K562 (cell line): ENCODE data around the gene GPR22. TPM values are rescaled to one million over a fixed set of nuclear protein-coding genes. Genes with fewer than 3 reads are reported as not detected.

ENCODE experiments used
- polyA plus RNA-seq, 8 experiments: library from polyadenylated mRNA; depleted of rRNA in 4 of 8; stranded (reverse) in 5 of 8; unstranded in 3 of 8; fragments of >200 nt; fragmentation: Nextera tagmentation in 2 of 8; fragmentation: Illumina TruSeq in 1 of 8; extraction: Ambion mirVana in 2 of 8; extraction: Trizol in 1 of 8; gene quantifications; 2 replicates each; pipeline versions ENCODE4 v1.2.1 to v1.2.3, GENCODE V29; 2011 to 2014; ENCODE audit warnings: inconsistent platforms in 1 of 8, missing spikeins in 1 of 8
- small RNA-seq: library from RNA; depleted of rRNA; stranded (forward); fragments of <200 nt; gene quantifications from one replicate; pipeline ENCODE3, GENCODE V24; 2014
- total RNA-seq, 7 experiments: library from RNA; depleted of rRNA in 6 of 7; stranded (reverse); fragments of >200 nt in 6 of 7; fragmentation: Illumina TruSeq in 2 of 7; extraction: Trizol in 2 of 7; gene quantifications; 2 replicates each; pipeline versions ENCODE4 v1.2.1 to v1.2.3, GENCODE V29; 2011 to 2021; ENCODE audit warnings: low replicate concordance in 1 of 7

GPR22 gene
- total and polyA plus RNA-seq, 9 of the 15 experiments (the other 6 are each of a cell fraction or from before 2014, with no cell fraction given) = 0.07 to 0.20 TPM; not detected in 7

Small RNAs within 50 kb of the gene (small RNA-seq; reads per million reads assigned to genes)
- gene AC002381.1 = not detected

Other genes with a start within 250 kb of the GPR22 start
- gene COG5, start 93.9 kb downstream of the GPR22 start, total RNA-seq (2014; rRNA removed) = 57.1 and 75.1 TPM in 2 replicates
- 56.4 and 70.4 TPM in 2 replicates for gene COG5, start 93.9 kb downstream of the GPR22 start, total RNA-seq (2014; rRNA removed; fragmentation: Illumina TruSeq; extraction: Trizol)
- gene COG5, start 93.9 kb downstream of the GPR22 start, total RNA-seq (2015; rRNA removed; fragmentation: Illumina TruSeq; extraction: Trizol) = 57.6 and 65.5 TPM in 2 replicates
- 57.0 and 58.0 TPM in 2 replicates for gene COG5, start 93.9 kb downstream of the GPR22 start, total RNA-seq (2021)
- gene COG5, start 93.9 kb downstream of the GPR22 start, polyA plus RNA-seq (2011; rRNA removed) = 45.1 and 63.6 TPM in 2 replicates
- 31.0 and 42.5 TPM in 2 replicates for gene COG5, start 93.9 kb downstream of the GPR22 start, polyA plus RNA-seq (2014; fragmentation: Illumina TruSeq; extraction: Trizol)
- 10 to 100 TPM; 15.3 to 25.9 TPM for gene COG5, start 93.9 kb downstream of the GPR22 start, polyA plus RNA-seq (2014; fragmentation: Nextera tagmentation; extraction: Ambion mirVana)
- gene COG5, start 93.9 kb downstream of the GPR22 start, polyA plus RNA-seq (2014; rRNA removed) = 40.5 and 52.6 TPM in 2 replicates
- gene DUS4L, start 93.9 kb downstream of the GPR22 start, total RNA-seq (2014; rRNA removed) = 24.9 and 26.7 TPM in 2 replicates
- 33.6 and 36.3 TPM in 2 replicates for gene DUS4L, start 93.9 kb downstream of the GPR22 start, total RNA-seq (2014; rRNA removed; fragmentation: Illumina TruSeq; extraction: Trizol)
- 25.6 and 28.9 TPM in 2 replicates for gene DUS4L, start 93.9 kb downstream of the GPR22 start, total RNA-seq (2015; rRNA removed; fragmentation: Illumina TruSeq; extraction: Trizol)
- gene DUS4L, start 93.9 kb downstream of the GPR22 start, total RNA-seq (2021) = 25.7 and 27.4 TPM in 2 replicates
- 20.2 and 29.4 TPM in 2 replicates for gene DUS4L, start 93.9 kb downstream of the GPR22 start, polyA plus RNA-seq (2011; rRNA removed)
- 23.9 and 28.6 TPM in 2 replicates for gene DUS4L, start 93.9 kb downstream of the GPR22 start, polyA plus RNA-seq (2014; fragmentation: Illumina TruSeq; extraction: Trizol)
- 10 to 100 TPM; 12.2 to 14.5 TPM for gene DUS4L, start 93.9 kb downstream of the GPR22 start, polyA plus RNA-seq (2014; fragmentation: Nextera tagmentation; extraction: Ambion mirVana)
- 31.4 and 33.1 TPM in 2 replicates for gene DUS4L, start 93.9 kb downstream of the GPR22 start, polyA plus RNA-seq (2014; rRNA removed)
- 57.5 and 64.5 TPM in 2 replicates for gene BCAP29, start 110.2 kb downstream of the GPR22 start, total RNA-seq (2014; rRNA removed)
- 113 and 136 TPM in 2 replicates for gene BCAP29, start 110.2 kb downstream of the GPR22 start, total RNA-seq (2014; rRNA removed; fragmentation: Illumina TruSeq; extraction: Trizol)
- 127 and 129 TPM in 2 replicates for gene BCAP29, start 110.2 kb downstream of the GPR22 start, total RNA-seq (2015; rRNA removed; fragmentation: Illumina TruSeq; extraction: Trizol)
- gene BCAP29, start 110.2 kb downstream of the GPR22 start, total RNA-seq (2021) = 78.7 and 89.6 TPM in 2 replicates
- gene BCAP29, start 110.2 kb downstream of the GPR22 start, polyA plus RNA-seq (2011; rRNA removed) = 47.0 and 91.8 TPM in 2 replicates
- gene BCAP29, start 110.2 kb downstream of the GPR22 start, polyA plus RNA-seq (2014; fragmentation: Illumina TruSeq; extraction: Trizol) = 122 and 137 TPM in 2 replicates
- 10 to 100 TPM; 63.4 to 64.4 TPM for gene BCAP29, start 110.2 kb downstream of the GPR22 start, polyA plus RNA-seq (2014; fragmentation: Nextera tagmentation; extraction: Ambion mirVana)
- 77.0 and 79.7 TPM in 2 replicates for gene BCAP29, start 110.2 kb downstream of the GPR22 start, polyA plus RNA-seq (2014; rRNA removed)
- gene SLC26A4, start 190.8 kb downstream of the GPR22 start, total RNA-seq (2014; rRNA removed) = 0.09 and 0.29 TPM in 2 replicates
- 0.26 and 0.33 TPM in 2 replicates for gene SLC26A4, start 190.8 kb downstream of the GPR22 start, total RNA-seq (2014; rRNA removed; fragmentation: Illumina TruSeq; extraction: Trizol)
- gene SLC26A4, start 190.8 kb downstream of the GPR22 start, total RNA-seq (2015; rRNA removed; fragmentation: Illumina TruSeq; extraction: Trizol) = 0.11 and 0.43 TPM in 2 replicates
- gene SLC26A4, start 190.8 kb downstream of the GPR22 start, total RNA-seq (2021) = 0.54 and 0.55 TPM in 2 replicates
- gene SLC26A4, start 190.8 kb downstream of the GPR22 start, polyA plus RNA-seq (2011; rRNA removed) = 0.37 and 0.54 TPM in 2 replicates
- 0.22 and 0.28 TPM in 2 replicates for gene SLC26A4, start 190.8 kb downstream of the GPR22 start, polyA plus RNA-seq (2014; fragmentation: Illumina TruSeq; extraction: Trizol)
- under 1 TPM; 0.10 to 0.18 TPM for gene SLC26A4, start 190.8 kb downstream of the GPR22 start, polyA plus RNA-seq (2014; fragmentation: Nextera tagmentation; extraction: Ambion mirVana)
- gene SLC26A4, start 190.8 kb downstream of the GPR22 start, polyA plus RNA-seq (2014; rRNA removed) = 0.27 and 1.2 TPM in 2 replicates